ENCODE measurements around the gene SLC25A21.
"Not testable (repeated sequence)": the region's sequence is repeated elsewhere in the genome, so short reads cannot be mapped to it uniquely, and the experiment has no call there.

Gene SLC25A21

GRCh38 chr14:37036669-37037341, 135.6 kb downstream of the SLC25A21 start:
- no peak for DNase-seq

- DNase-seq: no peak
Observed at GRCh38 chr14:37035401-37035800, 137.0 kb downstream of the SLC25A21 start.

- no peak for DNase-seq
Observed at GRCh38 chr14:37034410-37035285, 137.8 kb downstream of the SLC25A21 start.

GRCh38 chr14:37032863-37033262, 139.5 kb downstream of the SLC25A21 start:
- no peak for DNase-seq

- no peak for DNase-seq
Observed at GRCh38 chr14:37027188-37027824, 145.1 kb downstream of the SLC25A21 start.

- no peak for DNase-seq
Observed at GRCh38 chr14:37023875-37024565, 148.4 kb downstream of the SLC25A21 start.

- DNase-seq: no peak
Observed at GRCh38 chr14:37021390-37021789, 151.0 kb downstream of the SLC25A21 start.

GRCh38 chr14:37019488-37019887, 152.9 kb downstream of the SLC25A21 start:
- no peak for DNase-seq

GRCh38 chr14:37018571-37019240, 153.7 kb downstream of the SLC25A21 start:
- no peak for DNase-seq

GRCh38 chr14:37013078-37013477, 159.3 kb downstream of the SLC25A21 start:
- DNase-seq: no peak

GRCh38 chr14:36998686-36999085, 173.7 kb downstream of the SLC25A21 start:
- DNase-seq: no peak

- no peak for DNase-seq
Observed at GRCh38 chr14:36997843-36998242, 174.6 kb downstream of the SLC25A21 start.

- no peak for DNase-seq
Observed at GRCh38 chr14:36996857-36997590, 175.4 kb downstream of the SLC25A21 start.

- no peak for DNase-seq
Observed at GRCh38 chr14:36996133-36996856, 176.1 kb downstream of the SLC25A21 start.

GRCh38 chr14:36989806-36990205, 182.6 kb downstream of the SLC25A21 start:
- no peak for DNase-seq

GRCh38 chr14:36988989-36989388, 183.4 kb downstream of the SLC25A21 start:
- DNase-seq: no peak

- no peak for DNase-seq
Observed at GRCh38 chr14:36988568-36988967, 183.8 kb downstream of the SLC25A21 start.

- DNase-seq: no peak
Observed at GRCh38 chr14:36986407-36986806, 186.0 kb downstream of the SLC25A21 start.

GRCh38 chr14:36981832-36982529, 190.4 kb downstream of the SLC25A21 start:
- no peak for DNase-seq

- not testable (repeated sequence) for DNase-seq
Observed at GRCh38 chr14:36980413-36980812, 192.0 kb downstream of the SLC25A21 start.
